Activated CD4-positive, alpha-beta T cell treated with anti-CD3 and anti-CD28 coated beads, Interleukin-2, amount 50 U/mL, for 24 hours (primary cell): Measurements from ENCODE around the gene RPTOR.

Experiments
- DNase-seq, 2 donors: peaks; one replicate each; pipeline ENCODE4 v3.0.0-alpha.2; 2020; ENCODE audit warnings: low read depth in 1 of 2, low spot score in 1 of 2

Gene RPTOR

DNA sequence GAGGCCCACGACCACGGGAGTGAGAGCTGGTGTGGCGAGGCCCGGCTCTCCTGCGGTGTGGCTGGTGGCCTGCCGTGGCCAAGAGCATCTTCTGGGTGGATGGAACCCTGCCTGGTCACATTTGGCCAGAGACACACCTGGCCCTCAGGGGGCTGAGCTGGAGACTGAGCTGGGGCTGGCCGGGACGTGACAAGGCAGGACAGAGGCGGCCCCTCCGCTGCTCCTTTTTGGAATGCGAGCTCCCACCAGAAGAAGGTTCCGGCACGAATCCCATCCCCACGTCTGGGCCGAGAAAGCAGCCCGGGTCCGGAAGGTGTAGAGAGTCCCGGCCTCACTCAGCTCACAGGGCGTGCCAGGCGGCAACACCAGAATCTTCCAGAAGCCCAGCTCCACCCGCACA, 421.0 kb downstream of the RPTOR start:
- DNase-seq: no peak

DNA sequence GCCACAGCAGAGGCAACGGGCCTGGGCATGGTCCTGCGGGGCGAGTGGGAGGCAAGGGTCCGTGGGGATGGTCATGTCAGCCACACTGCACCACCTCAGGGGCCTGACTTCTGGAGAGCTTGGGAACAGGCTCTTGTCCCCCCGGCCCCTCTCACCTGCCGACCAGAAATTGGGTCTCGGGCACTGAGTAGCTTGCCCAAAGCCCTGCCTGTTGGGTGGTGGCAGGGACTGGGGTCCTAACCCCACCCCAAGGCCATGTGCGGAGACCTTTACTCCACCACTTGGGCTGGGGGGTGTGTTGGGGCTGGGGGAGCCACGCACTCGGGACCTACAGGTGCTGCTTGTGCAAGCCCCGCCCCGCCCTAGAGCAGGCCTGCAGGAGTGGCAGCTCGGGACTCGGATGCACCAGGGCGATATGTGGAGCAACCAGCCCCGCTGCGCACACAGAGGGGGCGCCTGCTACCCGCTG, 422.8 kb downstream of the RPTOR start:
- DNase-seq: no peak

GRCh38 chr17:80968602-80969029, 424.0 kb downstream of the RPTOR start:
- no peak for DNase-seq

DNA sequence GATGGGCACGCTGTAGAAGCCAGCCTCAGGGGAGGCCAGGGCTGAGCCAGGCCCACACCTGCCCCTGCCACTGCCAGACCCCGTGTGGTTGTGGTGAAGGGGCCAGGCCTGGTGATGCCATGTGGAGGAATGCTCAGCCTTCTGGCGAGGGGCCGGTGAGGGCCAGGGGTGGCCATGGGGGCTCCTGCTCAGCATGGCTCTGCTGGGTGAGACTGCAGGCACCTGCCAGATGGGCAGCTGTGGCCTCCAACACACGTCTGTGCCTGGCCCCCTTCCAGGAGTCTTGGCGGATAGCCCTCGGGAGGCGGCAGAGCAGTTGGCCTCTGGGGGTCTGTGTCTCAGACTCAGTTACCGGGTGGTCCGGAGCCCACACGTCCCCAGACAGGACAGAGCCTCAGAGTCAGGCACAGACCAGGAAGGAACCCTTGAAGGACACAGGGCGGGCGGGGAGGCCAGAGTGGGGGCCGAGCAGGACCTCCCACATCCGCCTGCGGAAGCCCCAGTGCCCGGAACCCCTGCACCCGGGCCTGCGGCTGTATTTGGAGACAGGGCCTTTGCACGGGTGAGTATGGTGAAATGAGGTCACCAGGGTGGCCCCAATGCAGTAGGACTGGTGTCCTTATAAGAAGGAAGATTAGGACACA, 424.5 kb downstream of the RPTOR start:
- no peak for DNase-seq

DNA sequence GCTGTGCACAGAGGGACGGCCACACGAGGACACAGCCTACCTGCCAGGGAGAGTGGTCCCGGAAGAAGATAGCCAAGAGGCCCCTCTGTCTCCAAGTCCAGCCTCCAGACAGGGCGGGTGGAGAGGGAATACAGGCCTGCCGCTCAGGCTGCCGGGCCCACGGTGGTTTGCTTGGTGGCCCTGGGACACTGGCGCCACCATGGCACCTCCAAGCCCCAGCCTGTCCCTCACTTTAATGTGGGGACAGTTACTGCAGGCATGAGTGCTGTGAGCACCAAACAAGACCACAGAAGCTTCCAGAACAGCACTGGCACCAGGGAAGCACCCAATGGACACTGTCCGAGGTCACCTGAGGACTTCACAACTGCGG, 425.0 kb downstream of the RPTOR start:
- no peak for DNase-seq

DNA sequence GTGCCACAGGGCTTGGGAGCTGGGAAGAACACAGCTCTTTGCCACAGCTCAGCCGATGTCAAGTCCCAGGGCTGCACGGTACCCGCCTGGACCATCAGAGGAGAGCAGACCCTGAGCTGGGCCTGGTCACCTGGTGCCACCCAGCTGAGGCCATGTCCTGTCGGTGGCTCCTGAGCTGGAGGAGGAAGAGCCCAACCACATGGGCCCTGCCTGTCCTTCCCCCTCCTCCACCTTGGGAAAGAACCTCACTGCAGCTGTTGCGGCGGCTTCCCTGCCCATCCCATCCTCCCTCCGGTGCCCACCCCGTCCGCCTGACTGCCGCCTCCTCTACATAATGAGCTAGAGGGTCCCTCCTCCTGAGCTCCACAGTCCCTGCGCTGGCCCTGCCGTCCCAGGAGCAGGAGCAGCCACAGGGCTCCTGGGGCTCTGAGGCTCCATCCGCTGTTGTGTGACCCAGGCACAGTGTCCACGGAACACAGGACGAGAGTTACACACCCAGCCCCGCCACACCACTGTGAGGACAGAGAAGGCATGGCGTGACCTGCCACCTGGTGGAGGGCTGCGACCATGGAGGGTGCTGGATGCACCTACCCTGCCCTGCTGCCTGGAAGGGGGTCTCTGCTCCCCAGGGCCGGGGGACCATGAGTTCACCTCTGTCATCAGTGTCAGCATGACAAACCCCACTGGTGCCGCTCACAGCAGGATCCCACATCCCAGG, 425.6 kb downstream of the RPTOR start:
- no peak for DNase-seq

- DNase-seq: no peak
Measured at GRCh38 chr17:80970762-80971703, 426.4 kb downstream of the RPTOR start.

- no peak for DNase-seq
Measured at GRCh38 chr17:80971704-80972304, 427.2 kb downstream of the RPTOR start.

DNA sequence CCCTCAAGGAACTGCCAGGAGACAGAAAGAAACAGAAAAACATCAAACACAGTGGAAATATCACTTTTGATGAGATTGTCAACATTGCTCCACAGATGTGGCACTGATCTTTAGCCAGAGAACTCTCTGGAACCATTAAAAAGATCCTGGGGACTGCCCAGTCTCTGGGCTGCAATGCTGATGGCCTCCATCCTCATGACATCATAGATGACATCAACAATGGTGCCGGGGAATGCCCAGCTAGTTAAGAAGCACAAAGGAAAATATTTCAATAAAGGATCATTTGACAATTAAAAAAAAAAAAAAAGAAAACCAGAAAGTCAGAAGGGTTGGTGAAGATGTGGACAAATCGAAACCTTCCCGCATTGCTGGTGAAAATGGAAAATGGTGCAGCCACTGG, 432.1 kb downstream of the RPTOR start:
- no peak for DNase-seq

GRCh38 chr17:80977172-80977571, 432.5 kb downstream of the RPTOR start:
- no peak for DNase-seq

- no peak for DNase-seq
Measured at GRCh38 chr17:80978499-80979497, 434.2 kb downstream of the RPTOR start.

- DNase-seq: no peak
Measured at GRCh38 chr17:80979547-80980378, 435.1 kb downstream of the RPTOR start.

GRCh38 chr17:80980397-80981061, 435.9 kb downstream of the RPTOR start:
- peak in 1 of 2 donors; percentile 45 for DNase-seq

GRCh38 chr17:80981062-80981902, 436.6 kb downstream of the RPTOR start:
- no peak for DNase-seq

DNA sequence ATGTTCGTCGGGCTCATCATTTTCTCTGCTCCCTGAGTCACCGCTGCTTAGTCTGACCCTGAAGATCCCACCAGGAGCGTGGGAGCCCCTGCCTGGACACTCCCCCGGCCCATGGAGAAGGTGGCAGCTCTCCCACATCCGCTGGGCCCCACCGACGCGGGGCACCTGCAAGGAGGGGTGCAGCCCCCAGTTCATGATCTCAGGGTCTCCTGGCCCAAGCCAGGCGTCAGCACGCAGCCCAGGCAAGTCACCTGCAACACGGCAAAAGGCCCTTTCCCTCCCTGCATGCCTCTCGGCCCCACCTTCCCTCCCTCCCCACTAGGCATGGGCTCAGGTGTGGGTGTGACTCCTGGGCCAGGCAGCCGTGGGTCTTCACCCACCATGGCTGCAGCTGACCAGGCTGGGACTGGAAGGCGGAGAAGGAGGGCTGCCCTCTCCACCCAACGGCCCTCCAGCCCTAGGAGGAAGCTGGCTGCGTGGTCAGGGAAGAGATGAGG, 437.3 kb downstream of the RPTOR start:
- no peak for DNase-seq

GRCh38 chr17:80982426-80982974, 437.9 kb downstream of the RPTOR start:
- no peak for DNase-seq

- no peak for DNase-seq
Measured at GRCh38 chr17:80983545-80983944, 438.9 kb downstream of the RPTOR start.
